ENCODE results near the gene TPRX1. TPM values are rescaled to one million over a fixed set of nuclear protein-coding genes. Genes with fewer than 3 reads are reported as not detected.
"Not testable (repeated sequence)": the region's sequence is repeated elsewhere in the genome, so short reads cannot be mapped to it uniquely, and the experiment has no call there.

Gene TPRX1
- total and polyA plus RNA-seq, 2 donors, result not detected

- not testable (repeated sequence) for H3K4me1 ChIP-seq (ENCODE audit: insufficient read depth); DNase-seq (ENCODE audit: extremely low spot score)
These were observed 13.9 kb upstream of the TPRX1 start for GRCh38 chr19:47818221-47818620.

DNA sequence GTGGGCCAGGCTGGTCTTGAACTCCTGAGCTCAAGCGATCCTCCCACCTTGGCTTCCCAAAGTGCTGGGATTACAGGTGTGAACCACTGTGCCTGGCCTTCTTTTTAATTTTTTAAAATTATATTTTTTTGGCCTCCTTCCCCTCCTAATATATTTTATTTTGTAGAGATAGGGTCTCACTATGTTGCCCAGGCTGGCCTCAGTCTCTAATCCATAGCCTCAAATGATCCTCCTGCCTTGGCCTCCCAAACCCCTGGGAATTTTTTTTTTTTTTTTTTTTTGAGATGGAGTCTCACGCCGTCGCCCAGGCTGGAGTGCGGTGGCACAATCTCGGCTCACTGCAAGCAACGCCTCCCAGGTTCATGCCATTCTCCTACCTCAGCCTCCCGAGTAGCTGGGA lies 11.9 kb upstream of the TPRX1 start:
- not testable (repeated sequence) for H3K4me3 ChIP-seq (ENCODE audit: low read depth, low read length); DNase-seq (ENCODE audit: extremely low spot score); H3K36me3 ChIP-seq (ENCODE audit: insufficient read depth); H3K4me1 ChIP-seq (ENCODE audit: insufficient read depth); H3K27ac ChIP-seq (ENCODE audit: low read depth)
- 97% methylated on average over 8 of the region's 8 CpGs for WGBS

More at GRCh38 chr19:47818221-47818620, 13.9 kb upstream of the TPRX1 start:
- not testable (repeated sequence) for H3K27ac ChIP-seq (ENCODE audit: low read depth); H3K4me3 ChIP-seq (ENCODE audit: low read depth, low read length); H3K36me3 ChIP-seq (ENCODE audit: insufficient read depth)
- WGBS, result 98% methylated on average over 1 of the region's 1 CpG

- no peaks in the 10 kb centered on the region for H3K36me3 ChIP-seq (ENCODE audit: insufficient read depth)
- 51% methylated on average over 7 of the region's 7 CpGs for WGBS
- DNase-seq (ENCODE audit: extremely low spot score), result no peak
- no peak overlapping the region for H3K27ac ChIP-seq (ENCODE audit: low read depth)
- no peak overlapping the region for H3K4me3 ChIP-seq (ENCODE audit: low read depth, low read length)
- H3K4me1 ChIP-seq (ENCODE audit: insufficient read depth), result no peaks in the 10 kb centered on the region
These were observed 9.6 kb upstream of the TPRX1 start for GRCh38 chr19:47813995-47814328.

DNA sequence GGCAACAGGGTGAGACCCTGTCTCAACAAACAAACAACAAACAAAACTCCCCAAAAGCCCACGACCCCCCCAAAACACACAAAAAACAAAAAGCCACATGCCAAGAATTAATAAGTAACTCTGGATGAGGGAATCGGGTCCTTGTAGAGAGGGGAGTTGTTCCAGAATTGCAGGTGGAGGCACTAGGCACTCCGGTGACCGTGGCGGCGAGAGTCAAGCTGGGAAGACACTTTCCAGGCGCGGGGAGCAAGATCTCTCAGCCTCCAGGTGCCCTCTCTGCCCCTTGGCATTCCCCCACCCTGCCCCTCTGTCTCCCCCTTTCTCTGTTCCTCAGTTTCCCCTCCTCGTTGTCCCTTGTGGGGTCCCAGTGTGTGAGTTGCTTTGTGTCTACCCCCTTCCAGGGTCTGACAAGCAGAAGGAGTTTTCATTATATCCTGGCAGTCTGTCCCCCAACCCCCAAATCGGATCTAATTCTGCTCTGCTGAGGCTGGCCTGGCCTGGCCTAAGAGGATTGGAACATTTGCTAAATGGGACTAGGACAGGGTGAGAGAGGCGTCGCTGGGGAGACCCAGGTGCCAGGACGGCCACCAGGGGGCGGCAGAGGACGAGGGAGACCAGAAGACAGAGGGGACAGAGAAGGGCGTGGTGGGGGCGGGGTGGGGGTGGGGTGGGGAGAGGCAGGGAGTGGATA lies 9.1 kb upstream of the TPRX1 start:
- no peaks in the 10 kb centered on the region for H3K36me3 ChIP-seq (ENCODE audit: insufficient read depth)
- no peak overlapping the region for H3K27ac ChIP-seq (ENCODE audit: low read depth)
- H3K4me1 ChIP-seq (ENCODE audit: insufficient read depth), result no peaks in the 10 kb centered on the region
- WGBS, result 39% methylated on average over 17 of the region's 17 CpGs
- DNase-seq (ENCODE audit: extremely low spot score), result no peak
- H3K4me3 ChIP-seq (ENCODE audit: low read depth, low read length), result no peak overlapping the region

- 87% methylated on average over 6 of the region's 6 CpGs for WGBS
- no peaks in the 10 kb centered on the region for H3K36me3 ChIP-seq (ENCODE audit: insufficient read depth)
- no peak for DNase-seq (ENCODE audit: extremely low spot score)
- no peak overlapping the region for H3K4me3 ChIP-seq (ENCODE audit: low read depth, low read length)
- no peak overlapping the region for H3K27ac ChIP-seq (ENCODE audit: low read depth)
- H3K4me1 ChIP-seq (ENCODE audit: insufficient read depth), result no peaks in the 10 kb centered on the region
These were observed 2.1 kb upstream of the TPRX1 start for GRCh38 chr19:47806435-47806834.

- DNase-seq (ENCODE audit: extremely low spot score), result no peak
- no peaks in the 10 kb centered on the region for H3K36me3 ChIP-seq (ENCODE audit: insufficient read depth)
- WGBS, result 85% methylated on average over 10 of the region's 10 CpGs
- no peak overlapping the region for H3K4me3 ChIP-seq (ENCODE audit: low read depth, low read length)
- H3K27ac ChIP-seq (ENCODE audit: low read depth), result no peak overlapping the region
- H3K4me1 ChIP-seq (ENCODE audit: insufficient read depth), result no peaks in the 10 kb centered on the region
These were observed 962 bp upstream of the TPRX1 start for GRCh38 chr19:47805313-47805712.

DNA sequence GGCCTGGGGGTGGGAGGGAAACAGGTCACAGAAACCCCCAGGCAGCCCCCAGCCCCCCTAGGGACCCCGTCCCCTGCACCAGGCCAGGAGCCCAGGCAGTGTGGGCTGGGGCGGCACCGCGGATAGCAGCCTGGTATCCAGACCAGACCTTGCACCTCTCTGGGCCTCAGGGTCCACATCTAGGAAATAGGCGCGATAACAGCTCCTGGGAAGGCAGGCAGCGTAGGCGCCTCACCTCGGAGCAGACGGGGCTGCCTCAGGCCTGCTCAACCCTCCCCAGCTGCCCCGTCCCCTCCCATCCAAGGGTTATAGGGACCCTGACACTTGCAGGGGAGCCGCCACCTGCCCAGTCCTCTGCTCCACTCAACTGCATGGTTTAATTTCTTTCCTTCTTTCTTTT lies 680 bp downstream of the TPRX1 start:
- DNase-seq (ENCODE audit: extremely low spot score); H3K36me3 ChIP-seq (ENCODE audit: insufficient read depth); H3K27ac ChIP-seq (ENCODE audit: low read depth); H3K4me3 ChIP-seq (ENCODE audit: low read depth, low read length); H3K4me1 ChIP-seq (ENCODE audit: insufficient read depth): not testable (repeated sequence)
- WGBS, result 92% methylated on average over 11 of the region's 12 CpGs

- 83% methylated on average over 20 of the region's 21 CpGs for WGBS
- not testable (repeated sequence) for DNase-seq (ENCODE audit: extremely low spot score); H3K36me3 ChIP-seq (ENCODE audit: insufficient read depth)
These were observed 1.2 kb downstream of the TPRX1 start for GRCh38 chr19:47803148-47803547.

GRCh38 chr19:47802521-47803043 lies 1.8 kb downstream of the TPRX1 start:
- Histone ChIP-seq H3K36me3 (ENCODE audit: insufficient read depth) (no peaks in the 10 kb centered on the region), H3K4me1 (ENCODE audit: insufficient read depth) (no peaks in the 10 kb centered on the region), H3K4me3 (ENCODE audit: low read depth, low read length) (no peak overlapping the region), H3K27ac (ENCODE audit: low read depth) (no peak overlapping the region)
- no peak for DNase-seq (ENCODE audit: extremely low spot score)
- 85% methylated on average over 25 of the region's 25 CpGs for WGBS

More at GRCh38 chr19:47803148-47803547, 1.2 kb downstream of the TPRX1 start:
- H3K4me1 ChIP-seq (ENCODE audit: insufficient read depth); H3K27ac ChIP-seq (ENCODE audit: low read depth); H3K4me3 ChIP-seq (ENCODE audit: low read depth, low read length): not testable (repeated sequence)

- no peak overlapping the region for H3K4me3 ChIP-seq (ENCODE audit: low read depth, low read length)
- 95% methylated on average over 4 of the region's 4 CpGs for WGBS
- no peak for DNase-seq (ENCODE audit: extremely low spot score)
- H3K27ac ChIP-seq (ENCODE audit: low read depth), result no peak overlapping the region
- no peaks in the 10 kb centered on the region for H3K36me3 ChIP-seq (ENCODE audit: insufficient read depth)
- H3K4me1 ChIP-seq (ENCODE audit: insufficient read depth), result no peaks in the 10 kb centered on the region
These were observed 3.1 kb downstream of the TPRX1 start for GRCh38 chr19:47801270-47801669.

GRCh38 chr19:47798904-47799266 lies 5.5 kb downstream of the TPRX1 start:
- WGBS, result 84% methylated on average over 4 of the region's 4 CpGs
- DNase-seq (ENCODE audit: extremely low spot score), result no peak

DNA sequence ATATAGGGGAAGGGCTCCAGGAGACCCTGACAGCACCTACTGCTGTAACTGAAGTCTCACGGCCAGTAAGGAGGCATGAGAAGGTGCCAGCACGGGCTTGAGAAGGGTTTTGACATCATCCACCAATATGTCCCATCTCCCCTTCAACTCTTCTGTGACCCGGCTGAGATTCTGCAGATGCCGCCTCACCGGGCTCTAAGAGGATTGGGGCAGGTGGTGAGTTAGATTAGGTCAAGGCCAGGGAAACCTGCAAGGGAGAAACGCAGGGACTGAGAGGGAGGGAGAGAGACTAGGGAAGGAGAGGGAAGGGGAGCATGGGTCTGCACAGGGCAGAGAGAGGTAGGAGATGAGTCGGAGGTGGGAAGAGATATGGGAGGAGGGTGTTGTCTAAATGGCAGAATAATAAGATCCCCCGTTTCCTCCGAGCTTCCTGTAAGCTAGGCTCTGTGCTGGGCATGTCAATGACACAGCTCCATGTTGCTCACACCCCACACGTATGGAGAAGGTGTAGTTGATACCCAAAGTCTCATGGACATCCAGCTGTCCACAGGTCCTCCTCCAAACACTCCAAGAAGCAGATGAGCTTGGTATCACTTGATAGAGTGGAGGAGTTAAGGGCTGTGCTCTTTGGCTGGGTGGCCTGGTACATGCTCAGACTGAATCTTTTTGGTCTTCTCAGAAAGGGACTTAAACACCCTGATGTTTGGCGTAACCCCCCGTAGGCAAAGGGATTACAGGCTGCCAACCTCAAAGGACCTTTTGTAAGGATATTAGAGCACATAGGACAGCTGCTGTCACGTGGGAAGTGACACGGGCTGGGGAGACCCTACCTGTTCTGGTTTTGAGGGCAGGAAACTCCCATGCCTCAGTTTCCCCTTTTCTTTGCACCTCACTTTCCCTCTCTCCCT lies 6.1 kb downstream of the TPRX1 start:
- Histone ChIP-seq H3K36me3 (ENCODE audit: insufficient read depth) (no peaks in the 10 kb centered on the region), H3K4me1 (ENCODE audit: insufficient read depth) (no peaks in the 10 kb centered on the region), H3K27ac (ENCODE audit: low read depth) (no peak overlapping the region), H3K4me3 (ENCODE audit: low read depth, low read length) (no peak overlapping the region)
- 59% methylated on average over 14 of the region's 14 CpGs for WGBS
- DNase-seq (ENCODE audit: extremely low spot score), result no peak

More at GRCh38 chr19:47798904-47799266, 5.5 kb downstream of the TPRX1 start:
- Histone ChIP-seq H3K27ac (ENCODE audit: low read depth) (no peak overlapping the region), H3K4me1 (ENCODE audit: insufficient read depth) (no peaks in the 10 kb centered on the region), H3K36me3 (ENCODE audit: insufficient read depth) (no peaks in the 10 kb centered on the region), H3K4me3 (ENCODE audit: low read depth, low read length) (no peak overlapping the region)

DNA sequence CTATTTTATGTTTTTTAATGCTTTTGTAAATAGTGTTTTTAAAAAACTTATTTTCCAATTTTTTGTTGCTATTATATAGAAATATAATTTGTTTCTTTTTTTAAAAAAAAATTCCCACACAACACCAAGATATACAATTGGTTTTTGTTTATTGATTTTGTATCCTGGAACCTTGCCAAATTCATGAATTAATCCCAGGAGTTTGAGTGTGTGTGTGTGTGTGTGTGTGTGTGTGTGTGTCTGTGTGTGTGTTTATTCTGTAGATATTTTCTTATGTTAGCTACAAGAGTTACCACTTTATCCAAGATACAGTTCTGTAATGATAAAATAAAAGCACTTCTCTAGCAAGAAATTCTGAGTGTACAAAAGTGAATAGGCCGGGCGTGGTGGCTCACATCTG lies 7.6 kb downstream of the TPRX1 start:
- H3K27ac ChIP-seq (ENCODE audit: low read depth), result no peak overlapping the region
- no peaks in the 10 kb centered on the region for H3K36me3 ChIP-seq (ENCODE audit: insufficient read depth)
- H3K4me3 ChIP-seq (ENCODE audit: low read depth, low read length), result no peak overlapping the region
- 87% methylated on average over 2 of the region's 2 CpGs for WGBS
- H3K4me1 ChIP-seq (ENCODE audit: insufficient read depth), result no peaks in the 10 kb centered on the region
- no peak for DNase-seq (ENCODE audit: extremely low spot score)

GRCh38 chr19:47794526-47794925 lies 9.8 kb downstream of the TPRX1 start:
- H3K36me3 ChIP-seq (ENCODE audit: insufficient read depth), result no peaks in the 10 kb centered on the region
- no peaks in the 10 kb centered on the region for H3K4me1 ChIP-seq (ENCODE audit: insufficient read depth)
- no peak overlapping the region for H3K4me3 ChIP-seq (ENCODE audit: low read depth, low read length)
- H3K27ac ChIP-seq (ENCODE audit: low read depth), result no peak overlapping the region
- DNase-seq (ENCODE audit: extremely low spot score), result no peak
- 82% methylated on average over 18 of the region's 18 CpGs for WGBS

Measured in urinary bladder (tissue), 4 donors.